RKO (cell line): ENCODE results near the gene PCGF5.
"Not testable (repeated sequence)": the region's sequence is repeated elsewhere in the genome, so short reads cannot be mapped to it uniquely, and the experiment has no call there.

Experiments
- DNase-seq: peaks from one replicate; pipeline ENCODE4 v3.0.0-alpha.2; 2016; ENCODE audit warnings: low spot score

Gene PCGF5

GRCh38 chr10:91220194-91220953, at the start of gene PCGF5:
Gene PCGF5 (plus strand): TSS chr10:91220663. CDS start chr10:91222872, 2,209 bp downstream.
- DNase-seq = peak; percentile 88

DNA sequence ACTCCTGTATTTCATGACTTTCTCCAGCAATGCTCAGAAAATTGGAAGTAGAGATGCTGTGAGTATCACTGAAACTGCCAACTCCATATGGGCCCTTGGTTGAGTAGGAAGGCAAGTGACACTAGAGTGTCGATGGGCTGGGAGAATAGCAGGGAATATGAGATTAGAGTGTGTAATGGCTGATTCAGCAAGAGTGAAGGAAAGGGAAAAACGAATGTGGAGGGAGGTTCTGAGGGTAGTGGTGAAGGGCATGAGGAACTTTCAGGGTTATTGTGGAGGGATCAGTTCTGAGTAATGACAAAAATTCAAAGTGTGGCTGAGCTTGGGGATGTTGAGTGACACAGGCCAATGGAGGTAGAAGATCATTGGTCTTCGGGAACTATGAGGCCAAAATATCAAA, 49.0 kb upstream of the PCGF5 start:
- no peak for DNase-seq

GRCh38 chr10:91172348-91172747, 48.1 kb upstream of the PCGF5 start:
- DNase-seq = no peak

- no peak for DNase-seq
Measured at GRCh38 chr10:91185239-91185875, 35.1 kb upstream of the PCGF5 start.

GRCh38 chr10:91187156-91187555, 33.3 kb upstream of the PCGF5 start:
- DNase-seq = no peak

DNA sequence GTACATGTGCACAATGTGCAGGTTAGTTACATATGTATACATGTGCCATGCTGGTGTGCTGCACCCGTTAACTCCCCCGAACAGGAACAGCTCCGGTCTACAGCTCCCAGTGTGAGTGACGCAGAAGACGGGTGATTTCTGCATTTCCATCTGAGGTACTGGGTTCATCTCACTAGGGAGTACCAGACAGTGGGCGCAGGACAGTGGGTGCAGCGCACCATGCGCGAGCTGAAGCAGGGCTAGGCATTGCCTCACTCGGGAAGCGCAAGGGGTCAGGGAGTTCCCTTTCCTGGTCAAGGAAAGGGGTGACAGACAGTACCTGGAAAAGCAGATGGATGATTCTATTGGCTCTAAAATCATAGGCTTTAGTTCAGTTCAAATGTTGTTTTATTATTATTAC, 32.5 kb upstream of the PCGF5 start:
- DNase-seq = not testable (repeated sequence)

DNA sequence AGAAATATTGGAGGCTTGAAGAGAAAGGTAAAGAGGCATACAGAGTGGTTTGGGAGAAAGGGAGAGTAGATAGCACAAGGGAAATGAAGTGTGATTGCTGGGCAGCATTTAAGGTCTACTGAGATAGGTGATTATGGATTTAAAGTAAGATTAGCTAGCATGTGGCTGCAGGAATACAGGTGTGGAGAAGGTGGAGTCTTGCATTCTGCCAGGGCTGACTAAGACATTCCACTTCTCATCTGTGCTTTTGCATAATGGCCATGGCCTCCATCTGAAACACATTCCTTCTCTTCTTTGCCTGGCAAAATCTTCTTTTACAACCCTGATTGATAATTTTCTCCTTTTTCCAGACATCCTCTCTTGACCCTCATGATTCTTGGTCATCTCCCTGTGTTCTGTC, 31.6 kb upstream of the PCGF5 start:
- DNase-seq = no peak

DNA sequence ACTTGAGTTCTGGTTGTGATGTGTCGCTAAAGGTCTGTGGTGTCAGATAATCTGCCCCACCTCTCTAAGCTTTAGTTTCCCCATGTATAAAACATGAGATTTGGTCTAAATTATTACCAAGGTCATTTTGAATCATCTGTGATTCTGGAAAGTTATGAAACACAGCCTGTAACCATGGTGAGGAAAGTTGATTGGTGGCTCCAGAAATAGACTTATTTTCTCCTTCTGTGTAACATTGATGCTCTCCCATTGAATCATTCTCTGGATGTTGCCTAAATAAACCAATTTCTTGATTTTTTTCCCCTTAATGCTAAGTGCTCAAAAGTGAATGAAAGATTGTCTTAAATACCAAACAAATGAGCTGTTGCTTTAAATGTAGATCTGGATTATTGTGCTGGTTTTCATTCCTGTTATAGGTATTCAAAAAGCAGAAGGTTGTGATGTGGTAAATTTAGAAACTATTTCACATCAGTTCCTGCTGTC, 30.0 kb upstream of the PCGF5 start:
- no peak for DNase-seq

GRCh38 chr10:91190876-91191583, 29.4 kb upstream of the PCGF5 start:
- peak; percentile 21 for DNase-seq

- no peak for DNase-seq
Measured at GRCh38 chr10:91191584-91191919, 28.9 kb upstream of the PCGF5 start.

GRCh38 chr10:91194497-91195179, 25.8 kb upstream of the PCGF5 start:
- peak; percentile 7 for DNase-seq

GRCh38 chr10:91196268-91197048, 24.0 kb upstream of the PCGF5 start:
- no peak for DNase-seq

GRCh38 chr10:91197127-91197526, 23.3 kb upstream of the PCGF5 start:
- no peak for DNase-seq

DNA sequence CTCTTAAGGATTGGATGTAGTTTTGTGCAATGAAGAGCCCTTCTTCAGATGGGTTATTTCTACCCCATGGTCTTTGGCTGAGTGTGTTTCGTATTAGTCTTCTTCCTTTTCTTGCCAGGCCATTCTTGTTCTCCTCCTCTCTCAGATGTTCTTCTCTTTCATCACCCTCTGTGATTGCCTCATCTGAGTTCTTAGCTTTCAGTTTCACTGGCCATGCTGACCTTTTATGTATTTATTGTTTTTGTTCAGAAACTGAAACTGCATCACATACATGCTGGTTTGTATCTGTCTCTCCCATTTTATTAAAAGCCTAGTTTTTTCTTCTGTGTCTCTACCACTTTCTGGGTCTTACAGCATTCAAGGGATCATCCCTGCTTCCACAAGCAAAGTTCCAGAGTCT, 21.7 kb upstream of the PCGF5 start:
- DNase-seq = no peak

- DNase-seq = no peak
Measured at GRCh38 chr10:91200314-91201212, 19.9 kb upstream of the PCGF5 start.

GRCh38 chr10:91201213-91201996, 19.1 kb upstream of the PCGF5 start:
- DNase-seq = no peak

DNA sequence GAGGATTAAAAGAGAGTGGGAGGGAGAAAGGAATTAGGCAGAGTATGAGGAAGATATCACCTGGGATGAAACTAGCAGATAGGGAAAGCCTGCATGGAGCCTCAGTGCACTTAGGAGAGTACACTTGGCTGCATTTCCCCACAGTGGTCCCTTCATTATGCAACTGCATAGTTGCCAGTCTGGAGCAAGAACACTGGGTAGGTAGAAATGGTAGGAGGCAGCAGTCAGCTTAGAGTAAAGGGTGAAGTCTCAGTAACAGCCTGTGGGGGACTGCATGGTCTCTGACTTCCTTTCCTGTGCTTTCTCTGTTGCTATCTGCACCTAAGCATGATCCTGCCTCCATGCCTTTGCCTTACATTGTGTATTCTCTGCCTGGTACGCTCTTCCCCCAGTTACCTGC, 14.0 kb upstream of the PCGF5 start:
- DNase-seq = no peak

DNA sequence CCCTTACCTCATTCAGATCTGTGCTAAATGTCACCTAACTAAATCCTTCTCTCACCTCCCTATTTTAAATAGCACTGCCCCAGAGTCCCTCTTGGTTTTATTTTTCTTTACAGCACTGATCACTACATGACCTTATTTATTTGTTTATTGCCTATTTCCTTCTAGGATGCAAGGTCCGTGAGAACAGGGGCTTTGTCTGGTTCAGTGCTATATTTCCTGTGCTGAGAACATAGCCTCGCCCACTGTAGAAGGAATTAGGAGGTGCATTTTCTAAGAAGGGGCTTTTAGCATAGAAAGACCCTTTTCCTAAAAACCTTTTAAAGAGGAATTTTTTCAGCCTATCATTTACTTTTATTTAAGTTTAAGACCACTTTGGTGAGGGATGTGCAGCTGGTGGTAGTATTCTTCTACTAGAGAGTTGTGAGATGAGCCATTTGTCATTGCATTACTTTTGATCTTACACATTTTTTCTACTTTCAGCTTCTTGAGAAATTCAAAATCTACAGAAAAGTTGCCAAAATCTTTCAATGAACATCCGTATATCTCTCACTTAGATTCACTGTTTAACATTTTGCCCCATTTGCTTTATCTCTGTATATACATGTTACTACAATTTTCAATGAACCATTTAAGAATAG, 13.5 kb upstream of the PCGF5 start:
- no peak for DNase-seq

GRCh38 chr10:91208642-91209041, 11.8 kb upstream of the PCGF5 start:
- DNase-seq = no peak
